K562 (cell line): ENCODE data around the gene ADPRH. TPM values are rescaled to one million over a fixed set of nuclear protein-coding genes. Genes with fewer than 3 reads are reported as not detected.
A peak's percentile ranks its signal among the peaks of the same experiment; 100 is the strongest.

Experiments
- ATAC-seq: fragments of 200-7000 bp; cut with Tn5 transposase; 3 replicates; pipeline ENCODE4 v1.9.1; 2020; ENCODE audit warnings: moderate library complexity
- BruUV-seq: library from RNA; stranded (reverse); fragments of 400-500 nt; replicated peaks from 2 replicates; lab custom pipeline; 2021; lab: Mats Ljungman, UMichigan
- CTCF ChIA-PET: fragments of 300-600 bp; formaldehyde crosslinking; extraction: SDS; loops from one replicate; lab custom pipeline; 2021; ENCODE audit warnings: low intra/inter-chr PET ratio; lab: Yijun Ruan, JAX
- POLR2A ChIA-PET: fragments of 300-600, 350-650 bp; sonication (Branson Sonifier 250); formaldehyde crosslinking; extraction: SDS; loops from one replicate; lab custom pipeline; 2021; ENCODE audit warnings: antibody characterized with exemption, inconsistent platforms; lab: Yijun Ruan, JAX
- DNase-seq, 4 experiments: peaks; one replicate each; pipeline versions ENCODE4 v3.0.0 to v3.0.0-alpha.2; 2011 to 2018; ENCODE audit warnings: low spot score in 3 of 4, mixed read lengths in 3 of 4; ENCODE audit errors: extremely low read depth in 1 of 4
- FAIRE-seq: peaks from 2 replicates; lab custom pipeline; 2011; peaks lifted over from hg19 to GRCh38; lab: Jason Lieb, UNC
- H2AFZ ChIP-seq: 2 replicates; pipeline ENCODE4 v1.6.0; 2011; ENCODE audit warnings: low read depth, low read length, control low read depth, inconsistent platforms
- H3K27ac ChIP-seq: fragments of 200-600 bp; 3 replicates; pipeline ENCODE4 v1.8.0; 2011; ENCODE audit warnings: low read depth, mild to moderate bottlenecking, control low read depth, inconsistent platforms, low read length, moderate library complexity, mixed read lengths; ENCODE audit errors: extremely low read depth
- H3K27me3 ChIP-seq, 2 experiments: fragments of 300-600 bp in 1 of 2; 2 replicates in 1 of 2; 3 replicates in 1 of 2; pipeline versions ENCODE4 v1.6.0 to v1.8.0; 2011; ENCODE audit warnings: inconsistent platforms in 2 of 2, low read length in 2 of 2, mild to moderate bottlenecking in 1 of 2, mixed read lengths in 1 of 2, moderate library complexity in 1 of 2; ENCODE audit not compliant: control insufficient read depth in 2 of 2, insufficient read depth in 2 of 2
- H3K36me3 ChIP-seq: fragments of 300-600 bp; 3 replicates; pipeline ENCODE4 v1.8.0; 2011; ENCODE audit warnings: mild to moderate bottlenecking, low read length, inconsistent platforms; ENCODE audit not compliant: control insufficient read depth, insufficient read depth
- H3K4me1 ChIP-seq, 2 experiments: fragments of 200-600 bp in 1 of 2; replicated peaks in 1 of 2; 2 replicates in 1 of 2; 3 replicates in 1 of 2; pipeline versions ENCODE4 v1.5.1 to v1.8.0; 2011; ENCODE audit warnings: inconsistent platforms in 2 of 2, low read length in 2 of 2, mild to moderate bottlenecking in 1 of 2, mixed read lengths in 1 of 2, moderate library complexity in 1 of 2; ENCODE audit not compliant: control insufficient read depth in 2 of 2, insufficient read depth in 2 of 2
- H3K4me2 ChIP-seq: 2 replicates; pipeline ENCODE4 v1.6.1; 2011; ENCODE audit warnings: low read length, control low read depth, inconsistent platforms, mixed read lengths; ENCODE audit not compliant: insufficient read depth
- H3K4me3 ChIP-seq: fragments of 200-600 bp; sonication (generic), shearing (Covaris generic); 2 replicates; pipeline ENCODE4 v1.5.1; 2016; ENCODE audit warnings: control low read depth, inconsistent platforms
- H3K79me2 ChIP-seq: fragments of 200-600 bp; 3 replicates; pipeline ENCODE4 v1.8.0; 2011; ENCODE audit warnings: low read length, inconsistent platforms; ENCODE audit not compliant: control insufficient read depth, insufficient read depth
- H3K9ac ChIP-seq, 2 experiments: 2 replicates each; pipeline versions ENCODE4 v1.6.0 to v1.6.1; 2011; ENCODE audit warnings: low read depth in 2 of 2, low read length in 2 of 2, control low read depth in 1 of 2, inconsistent platforms in 1 of 2, mild to moderate bottlenecking in 1 of 2, mixed read lengths in 1 of 2; ENCODE audit not compliant: insufficient read depth in 1 of 2
- H3K9me1 ChIP-seq: one replicate; pipeline ENCODE4 v1.6.0; 2011; ENCODE audit warnings: inconsistent platforms, mild to moderate bottlenecking, low read length, moderate library complexity; ENCODE audit not compliant: control insufficient read depth, insufficient read depth
- H3K9me3 ChIP-seq: replicated peaks from 2 replicates; pipeline ENCODE4 v1.5.1; 2011; ENCODE audit warnings: low read depth, low read length, inconsistent platforms; ENCODE audit not compliant: control insufficient read depth, insufficient read depth
- H4K20me1 ChIP-seq: replicated peaks from 2 replicates; pipeline ENCODE4 v1.6.1; 2011; ENCODE audit warnings: low read length, inconsistent platforms, mixed read lengths; ENCODE audit not compliant: control insufficient read depth, insufficient read depth
- ASH1L ChIP-seq: fragments of 450-650 bp; IDR thresholded peaks from 2 replicates; pipeline ENCODE4 v1.6.1; 2018; ENCODE audit warnings: borderline replicate concordance, mild to moderate bottlenecking, low read depth; ENCODE audit not compliant: partially characterized antibody
- ATF6 ChIP-seq: sonication (generic); formaldehyde crosslinking; IDR thresholded peaks from 2 replicates; pipeline ENCODE4 v1.4.0; 2020; ENCODE audit warnings: mild to moderate bottlenecking, missing genetic modification reagents
- E2F1 ChIP-seq: sonication (generic); formaldehyde crosslinking; IDR thresholded peaks from 2 replicates; pipeline ENCODE4 v1.8.1; 2023; ENCODE audit warnings: mild to moderate bottlenecking, missing genetic modification reagents, moderate library complexity
- MYNN ChIP-seq, 2 experiments: sonication (generic); formaldehyde crosslinking in 1 of 2; IDR thresholded peaks; 2 replicates each; pipeline versions ENCODE4 v1.5.0 to v1.6.1; 2016 to 2020; ENCODE audit warnings: antibody characterized with exemption in 1 of 2, missing genetic modification reagents in 1 of 2
- OTX1 ChIP-seq: fragments of 450-650 bp; formaldehyde crosslinking; IDR thresholded peaks from 2 replicates; pipeline ENCODE4 v1.4.0; 2022; ENCODE audit warnings: mild to moderate bottlenecking
- SMARCC2 ChIP-seq: fragments of 450-650 bp; IDR thresholded peaks from 2 replicates; pipeline ENCODE4 v1.6.1; 2017; ENCODE audit warnings: antibody characterized with exemption, moderate library complexity, mild to moderate bottlenecking, low read depth
- YBX1 ChIP-seq: fragments of 450-650 bp; IDR thresholded peaks from 2 replicates; pipeline ENCODE4 v1.7.1; 2016; ENCODE audit warnings: mild to moderate bottlenecking
- ZNF121 ChIP-seq: sonication (generic); formaldehyde crosslinking; conservative IDR thresholded peaks from 2 replicates; pipeline ENCODE4 v1.8.0; 2022; ENCODE audit warnings: missing genetic modification reagents
- ZNF217 ChIP-seq: sonication (generic); formaldehyde crosslinking; IDR thresholded peaks from 2 replicates; pipeline ENCODE4 v1.8.0; 2022; ENCODE audit warnings: mild to moderate bottlenecking, missing genetic modification reagents
- ZNF224 ChIP-seq: sonication (generic); formaldehyde crosslinking; IDR thresholded peaks from 2 replicates; pipeline ENCODE4 v1.8.0; 2022; ENCODE audit warnings: mild to moderate bottlenecking, missing genetic modification reagents
- ZNF318 ChIP-seq, 2 experiments: fragments of 450-650 bp; IDR thresholded peaks; 2 replicates each; pipeline ENCODE4 v1.6.1; 2016; ENCODE audit warnings: mild to moderate bottlenecking in 2 of 2, borderline replicate concordance in 1 of 2, low read depth in 1 of 2, moderate library complexity in 1 of 2
- ZZZ3 ChIP-seq: fragments of 450-650 bp; IDR thresholded peaks from 2 replicates; pipeline ENCODE4 v1.6.1; 2016; ENCODE audit warnings: antibody characterized with exemption, mild to moderate bottlenecking, moderate library complexity
- WGBS: fragments of 100-300 bp; shearing (Covaris generic); methylation state at CpG from one replicate; pipeline ENCODE4 v1.1.6; 2016; ENCODE audit warnings: low coverage, mixed read lengths; ENCODE audit not compliant: insufficient coverage; ENCODE audit errors: missing lambda C conversion rate; 5-methylcytosine and 5-hydroxymethylcytosine counted together
- in situ Hi-C: fragments of 300-500 bp; cut with MboI; formaldehyde crosslinking; loops from 4 replicates; pipeline ENCODE4 v1.15.0; 2018; ENCODE audit warnings: inconsistent platforms, mixed read lengths
- intact Hi-C: fragments of 100-400 bp; cut with micrococcal nuclease; formaldehyde crosslinking; loops from 2 replicates; pipeline ENCODE4 v1.14.2; 2022
- polyA plus RNA-seq, 8 experiments: library from polyadenylated mRNA; depleted of rRNA in 4 of 8; stranded (reverse) in 5 of 8; unstranded in 3 of 8; fragments of >200 nt; fragmentation: Nextera tagmentation in 2 of 8; fragmentation: Illumina TruSeq in 1 of 8; extraction: Ambion mirVana in 2 of 8; extraction: Trizol in 1 of 8; gene quantifications; 2 replicates each; pipeline versions ENCODE4 v1.2.1 to v1.2.3, GENCODE V29; 2011 to 2014; ENCODE audit warnings: inconsistent platforms in 1 of 8, missing spikeins in 1 of 8
- total RNA-seq, 7 experiments: library from RNA; depleted of rRNA in 6 of 7; stranded (reverse); fragments of >200 nt in 6 of 7; fragmentation: Illumina TruSeq in 2 of 7; extraction: Trizol in 2 of 7; gene quantifications; 2 replicates each; pipeline versions ENCODE4 v1.2.1 to v1.2.3, GENCODE V29; 2011 to 2021; ENCODE audit warnings: low replicate concordance in 1 of 7

ADPRH gene
- total and polyA plus RNA-seq, 9 of the 15 experiments (the other 6 are each of a cell fraction or from before 2014, with no cell fraction given): 0.01 to 1.4 (median 0.65) TPM

- intact Hi-C loops: no loop called here
- no peaks in the 10 kb centered on the region for H3K27me3 ChIP-seq
- H3K9me3 ChIP-seq: no peaks in the 10 kb centered on the region
- POLR2A ChIA-PET: no interaction called here
- H3K9ac ChIP-seq: no peak overlapping the region
- ATAC-seq (no peak), FAIRE-seq (no peak), DNase-seq (no peak)
- H3K36me3 ChIP-seq: no peaks in the 10 kb centered on the region
- H4K20me1 ChIP-seq: no peaks in the 10 kb centered on the region
- no peaks in the 10 kb centered on the region for H3K9me1 ChIP-seq
- no peaks in the 10 kb centered on the region for H3K79me2 ChIP-seq
- no TSS peak for BruUV-seq
- in situ Hi-C loops: no loop called here
- no peak overlapping the region for H3K4me3 ChIP-seq
- H3K27ac ChIP-seq: no peak overlapping the region
- 37% methylated on average over 7 of the region's 8 CpGs for WGBS
- CTCF ChIA-PET: no interaction called here
- H3K4me2 ChIP-seq: no peak overlapping the region
- 0 out of 2 replicates have a peak overlapping the region, but pooled peaks have one; percentile 16 for H2AFZ ChIP-seq
- peaks cover 0 to 11% of the 10 kb centered on the region in 2 experiments; a peak in 4 of 5 replicates for H3K4me1 ChIP-seq
- TF ChIP-seq E2F1 (CRISPR knock-in tag) (no peak), MYNN (IDR thresholded peaks at IDR 0.05) (no peak), MYNN (CRISPR knock-in tag; IDR thresholded peaks at IDR 0.05) (no peak), ZNF318 (IDR thresholded peaks at IDR 0.05; ENCODE audit: borderline replicate concordance in 1 of 2, low read depth in 1 of 2) (no peak), ZNF217 (CRISPR knock-in tag) (no peak), OTX1 (CRISPR knock-in tag) (no peak), ATF6 (CRISPR knock-in tag) (no peak), ASH1L (no peak), YBX1 (no peak), SMARCC2 (no peak), ZNF224 (no peak), ZZZ3 (no peak), ZNF121 (no peak)
These were observed 48.2 kb downstream of the ADPRH start for GRCh38 chr3:119627461-119627860.
